ENCODE data around the gene RABIF.
"Not testable (repeated sequence)": the region's sequence is repeated elsewhere in the genome, so short reads cannot be mapped to it uniquely, and the experiment has no call there.

RABIF gene

DNA sequence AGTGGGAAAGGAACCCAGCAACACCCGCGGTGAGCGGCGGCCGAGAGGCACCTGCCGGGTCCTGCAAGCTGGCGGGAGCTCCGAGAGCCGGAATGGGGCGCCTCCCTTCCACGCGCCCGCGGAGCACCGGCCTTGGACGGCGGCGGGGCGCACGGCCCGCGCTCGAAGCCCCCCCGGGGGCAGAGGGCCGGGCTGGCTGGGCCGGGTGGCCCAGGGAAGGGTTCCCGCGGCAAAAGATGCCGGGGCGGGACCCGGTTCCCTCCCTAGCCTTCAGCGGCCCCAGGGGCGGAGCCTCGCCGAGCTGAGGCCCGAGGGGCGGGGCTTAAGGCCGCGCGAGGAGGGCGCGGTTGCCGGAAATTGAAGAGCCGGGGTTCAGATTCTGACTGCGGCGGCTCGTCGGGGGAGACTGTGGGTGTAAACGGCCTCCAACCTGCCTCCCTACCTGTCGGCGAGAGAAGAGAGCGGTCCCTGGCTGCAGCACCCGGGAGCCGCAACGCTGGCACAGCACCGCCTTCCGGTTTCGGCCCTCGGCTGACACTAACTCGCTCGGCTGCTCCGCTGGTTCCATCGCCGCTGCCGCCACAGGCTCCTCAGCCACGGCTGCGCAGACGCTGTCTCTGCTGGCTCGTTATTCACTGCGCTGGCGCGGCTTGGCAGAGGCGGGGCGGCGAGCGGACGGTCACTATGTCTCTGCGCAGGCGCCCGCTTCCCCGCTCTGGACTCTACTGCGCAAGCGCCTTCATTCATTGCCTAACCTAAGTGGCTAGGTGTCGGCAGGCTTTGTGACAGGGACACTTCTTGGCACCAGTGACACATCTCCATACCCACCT, at the start of gene RABIF:
Gene RABIF, minus strand, starts transcription at position 619 of the 830 bp plus-strand sequence. Its CDS starts 51 bp downstream, at position 568.
- peak; percentile 93 to 95 (median 94) for DNase-seq (ENCODE audit: low read depth in 3 of 3)

DNA sequence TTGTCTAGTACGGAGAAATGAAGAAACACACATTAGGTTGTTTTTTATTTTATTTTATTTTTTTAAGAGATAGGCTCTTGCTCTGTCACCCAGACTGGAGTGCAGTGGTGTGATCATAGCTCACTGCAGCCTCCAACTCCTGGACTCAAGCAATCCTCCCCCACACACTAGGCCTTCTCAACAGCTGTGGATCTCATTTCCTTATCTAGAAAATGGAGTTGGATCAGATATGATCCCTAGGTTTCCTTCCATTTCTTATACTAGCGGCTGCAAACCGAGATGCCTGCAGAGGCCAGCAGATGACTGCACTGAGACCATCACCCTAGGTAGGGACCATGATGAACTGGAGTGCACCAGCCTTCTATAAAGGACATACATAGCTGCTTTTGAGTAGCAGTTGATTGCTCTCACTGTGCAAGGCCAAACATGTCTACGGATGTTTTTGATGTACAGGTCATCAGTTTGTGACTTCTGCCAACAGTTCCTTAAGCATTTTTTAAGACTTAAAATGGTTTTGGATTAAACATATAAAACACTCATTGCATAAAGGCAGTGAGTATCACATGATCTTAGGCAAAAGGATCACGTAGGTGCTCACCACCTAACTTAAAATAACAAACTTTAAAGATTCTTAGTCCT, 49.5 kb upstream of the RABIF start:
- no peak for DNase-seq (ENCODE audit: low read depth in 3 of 3)

DNA sequence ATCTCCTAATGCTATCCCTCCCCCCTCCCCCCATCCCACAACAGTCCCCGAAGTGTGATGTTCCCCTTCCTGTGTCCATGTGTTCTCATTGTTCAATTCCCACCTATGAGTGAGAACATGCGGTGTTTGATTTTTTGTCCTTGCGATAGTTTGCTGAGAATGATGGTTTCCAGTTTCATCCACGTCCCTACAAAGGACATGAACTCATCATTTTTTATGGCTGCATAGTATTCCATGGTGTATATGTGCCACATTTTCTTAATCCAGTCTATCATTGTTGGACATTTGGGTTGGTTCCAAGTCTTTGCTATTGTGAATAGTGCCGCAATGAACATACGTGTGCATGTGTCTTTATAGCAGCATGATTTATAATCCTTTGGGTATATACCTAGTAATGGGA, 47.5 kb upstream of the RABIF start:
- DNase-seq (ENCODE audit: low read depth in 3 of 3) = not testable (repeated sequence)

DNA sequence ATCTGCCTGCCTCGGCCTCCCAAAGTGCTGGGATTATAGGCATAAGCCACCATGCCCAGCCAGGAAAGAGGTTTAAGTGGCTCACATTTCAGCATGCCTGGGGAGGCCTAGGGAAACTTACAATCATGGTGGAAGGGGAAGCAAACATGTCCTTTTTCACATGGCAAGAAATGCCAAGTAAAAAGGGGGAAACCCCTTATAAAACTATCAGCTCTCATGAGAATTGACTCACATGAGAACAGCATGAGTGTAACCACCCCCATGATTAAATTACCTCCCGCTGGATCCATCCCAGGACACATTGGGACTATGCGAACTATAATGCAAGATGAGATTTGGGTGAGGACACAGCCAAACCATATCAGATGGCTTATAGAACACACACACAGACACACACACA, 46.9 kb upstream of the RABIF start:
- no peak for DNase-seq (ENCODE audit: low read depth in 3 of 3)

DNA sequence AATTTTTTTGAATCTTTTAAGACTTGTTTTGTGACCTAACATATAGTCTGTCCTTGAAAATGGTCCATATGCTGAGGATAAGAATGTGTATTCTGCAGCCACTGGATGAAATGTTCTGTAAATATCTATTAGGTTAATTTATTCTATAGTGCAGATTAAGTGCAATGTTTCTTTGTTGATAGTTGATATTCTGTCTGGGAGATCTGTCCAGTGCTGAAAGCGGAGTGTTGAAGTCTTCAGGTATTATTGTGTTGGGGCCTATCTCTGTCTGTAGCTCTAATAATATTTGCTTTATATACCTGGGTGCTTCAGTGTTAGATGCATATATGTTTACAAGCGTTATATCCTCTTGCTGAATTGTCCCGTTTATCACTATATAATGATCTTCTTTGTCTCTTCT, 45.8 kb upstream of the RABIF start:
- DNase-seq (ENCODE audit: low read depth in 3 of 3) = no peak

DNA sequence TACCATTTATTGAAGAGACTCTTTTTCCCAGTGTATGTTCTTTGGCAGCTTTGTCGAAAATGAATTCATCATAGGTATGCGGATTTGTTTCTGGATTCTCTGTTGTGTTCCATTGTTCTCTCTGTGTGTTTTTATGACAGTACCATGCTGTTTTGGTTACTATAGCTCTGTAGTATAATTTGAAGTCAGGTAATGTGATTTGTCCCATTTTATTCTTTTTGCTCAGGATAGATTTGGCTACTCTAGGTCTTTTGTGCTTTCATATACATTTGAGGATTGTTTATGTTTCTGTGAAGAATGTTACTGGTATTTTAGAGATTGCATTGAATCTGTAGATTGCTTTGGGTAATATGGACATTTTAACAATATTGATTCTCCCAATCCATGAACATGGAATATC, 43.5 kb upstream of the RABIF start:
- no peak for DNase-seq (ENCODE audit: low read depth in 3 of 3)

DNA sequence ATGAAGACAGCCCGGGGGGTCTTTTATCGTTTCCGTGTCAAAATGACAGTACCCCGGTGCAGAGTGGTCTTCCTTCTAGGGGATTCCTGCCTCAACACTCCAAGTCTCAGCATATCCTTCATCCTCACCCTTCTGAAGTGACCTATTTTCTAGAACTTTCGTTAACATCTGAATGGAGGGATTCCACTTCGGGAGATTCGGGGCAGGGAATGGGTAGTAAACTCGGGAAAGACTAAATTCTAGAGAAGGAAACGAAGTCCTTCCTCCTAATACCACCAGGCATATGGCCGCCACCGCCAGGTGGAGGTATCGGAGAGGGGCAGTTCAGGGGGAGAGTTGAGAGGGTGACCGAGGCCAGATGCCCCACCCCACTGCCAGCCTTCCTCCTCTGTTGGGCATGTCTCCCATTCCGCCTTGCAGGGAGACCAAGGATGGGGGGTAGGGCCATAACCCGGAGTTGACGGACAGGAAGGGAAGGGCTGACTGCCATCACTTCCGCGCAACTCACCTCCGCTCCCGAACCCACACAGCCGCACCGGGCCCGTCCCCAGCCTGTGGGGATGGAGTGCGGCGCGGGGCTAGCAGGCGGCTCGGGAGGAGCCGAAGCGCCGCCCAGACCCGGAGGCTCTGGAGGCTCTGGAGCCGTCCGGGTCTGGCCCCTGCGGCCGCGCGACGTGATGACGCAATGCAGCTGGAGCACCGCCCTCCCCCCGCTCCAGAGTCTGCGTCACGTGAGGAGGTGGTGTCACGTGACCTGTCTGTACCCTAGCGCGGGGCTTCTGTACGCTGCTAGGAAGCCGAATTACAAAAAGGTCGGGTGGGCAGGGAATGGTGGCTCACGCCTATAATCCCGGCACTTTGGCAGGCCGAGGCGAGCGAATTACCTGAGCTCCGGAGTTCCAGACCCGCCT, 37.9 kb upstream of the RABIF start, which contains the start of gene KLHL12:
Gene KLHL12, minus strand, starts transcription at position 654 of the 911 bp plus-strand sequence. CDS start 2,072 bp downstream, outside the sequence.
- DNase-seq (ENCODE audit: low read depth in 3 of 3) = peak; percentile 91 to 93 (median 91)

DNA sequence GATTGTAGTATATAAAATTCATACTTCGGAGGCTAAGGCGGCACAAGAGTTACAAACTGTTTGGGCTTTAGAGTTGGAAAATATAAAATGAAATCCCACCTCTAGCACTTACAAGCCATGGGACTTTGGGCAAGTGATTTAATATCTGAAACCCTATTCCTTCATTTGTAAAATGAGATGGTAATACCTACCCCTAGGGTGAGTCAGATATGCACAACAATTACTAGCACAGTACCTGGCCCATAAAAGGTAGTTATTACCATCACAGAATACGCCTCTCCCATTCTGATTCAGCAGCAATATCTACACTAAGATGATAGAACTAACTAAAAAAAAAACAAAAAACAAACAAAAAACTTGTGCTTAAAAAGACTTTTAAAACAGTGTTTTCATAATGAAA, 34.6 kb upstream of the RABIF start:
- no peak for DNase-seq (ENCODE audit: low read depth in 3 of 3)

DNA sequence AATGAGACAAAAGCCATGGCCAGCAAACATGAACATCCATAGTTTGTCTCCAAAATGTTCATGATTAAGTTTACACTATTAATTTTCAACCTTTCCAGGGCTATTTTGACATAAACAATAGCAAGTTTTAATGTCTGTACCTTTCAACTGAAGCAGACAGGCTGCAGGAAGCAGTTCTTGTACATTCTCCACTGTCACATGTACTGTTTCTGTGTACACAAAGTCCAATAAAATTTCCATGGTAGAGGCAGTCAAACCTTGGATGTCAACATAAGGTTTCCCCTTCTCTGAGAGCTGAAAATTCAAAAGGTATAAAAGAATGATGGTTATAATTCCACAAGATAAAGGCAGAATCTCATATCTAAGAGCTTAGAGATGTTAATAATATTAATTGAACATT, 30.7 kb upstream of the RABIF start:
- no peak for DNase-seq (ENCODE audit: low read depth in 3 of 3)

DNA sequence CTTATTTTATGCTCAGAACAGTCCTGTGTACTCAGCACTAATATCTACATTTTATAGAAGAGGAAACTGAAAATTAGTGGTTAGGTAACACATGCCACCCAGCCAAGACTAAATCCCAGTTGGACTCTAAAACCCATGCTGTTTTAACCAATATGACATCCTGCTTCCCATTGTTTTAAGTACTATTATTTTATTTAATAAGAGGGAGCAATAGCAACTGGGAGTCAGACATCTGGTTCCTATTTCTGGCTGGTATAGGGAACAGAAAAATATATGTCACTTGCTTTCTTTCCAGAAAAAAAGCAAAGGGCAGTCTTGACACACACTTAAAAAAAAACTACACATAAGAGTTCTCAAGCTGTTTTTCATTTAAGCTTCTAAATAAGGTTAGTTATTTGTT, 26.2 kb upstream of the RABIF start:
- no peak for DNase-seq (ENCODE audit: low read depth in 3 of 3)

DNA sequence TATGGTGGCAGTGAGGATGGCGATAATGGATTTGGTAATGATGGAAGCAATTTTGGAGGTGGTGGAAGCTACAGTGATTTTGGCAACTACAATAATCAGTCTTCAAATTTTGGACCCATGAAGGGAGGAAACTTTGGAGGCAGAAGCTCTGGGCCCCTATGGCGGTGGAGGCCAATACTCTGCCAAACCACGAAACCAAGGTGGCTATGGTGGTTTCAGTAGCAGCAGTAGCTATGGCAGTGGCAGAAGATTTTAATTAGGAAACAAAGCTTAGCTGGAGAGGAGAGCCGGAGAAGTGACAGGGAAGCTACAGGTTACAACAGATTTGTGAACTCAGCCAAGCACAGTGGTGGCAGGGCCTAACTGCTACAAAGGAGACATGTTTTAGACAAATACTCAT, 23.5 kb upstream of the RABIF start:
- DNase-seq (ENCODE audit: low read depth in 3 of 3) = not testable (repeated sequence)

DNA sequence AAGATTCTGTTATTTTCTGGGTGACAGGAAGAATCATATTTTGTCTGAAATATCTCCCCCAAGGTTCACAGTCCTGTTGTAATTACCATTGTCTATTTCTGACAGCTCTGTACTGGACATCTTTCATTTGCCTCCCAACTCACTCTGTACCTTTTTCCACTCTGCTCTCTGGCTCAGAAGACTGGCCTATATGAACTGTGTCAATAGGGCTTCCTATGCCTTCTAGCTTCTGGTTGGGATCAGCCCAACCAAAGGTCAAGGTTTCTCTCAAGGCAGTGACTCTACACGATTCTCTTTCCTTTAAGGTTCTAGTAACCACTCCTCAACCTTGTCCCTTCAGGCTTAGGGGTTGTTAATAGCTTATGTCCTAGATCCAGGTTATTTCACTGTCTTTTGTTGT, 20.5 kb upstream of the RABIF start:
- DNase-seq (ENCODE audit: low read depth in 3 of 3) = no peak

DNA sequence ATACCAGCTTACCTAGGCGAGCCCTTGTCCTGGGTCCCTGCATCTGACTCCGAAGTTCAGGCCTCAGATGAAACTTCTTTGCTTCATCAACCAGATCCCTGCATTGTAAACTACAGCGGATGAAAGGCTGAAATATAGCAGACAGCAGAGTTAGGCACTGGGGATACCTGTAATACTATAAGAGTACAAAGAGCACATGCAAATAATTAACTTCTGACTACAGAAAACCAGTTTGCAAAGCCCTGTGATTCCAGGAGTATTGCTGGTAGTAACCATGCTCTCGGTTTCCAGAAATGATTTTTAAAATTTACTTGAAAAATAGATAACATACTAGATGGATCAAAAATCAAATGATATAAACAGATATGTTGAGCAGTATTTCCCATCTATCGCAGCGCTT, 20.0 kb upstream of the RABIF start:
- no peak for DNase-seq (ENCODE audit: low read depth in 3 of 3)

DNA sequence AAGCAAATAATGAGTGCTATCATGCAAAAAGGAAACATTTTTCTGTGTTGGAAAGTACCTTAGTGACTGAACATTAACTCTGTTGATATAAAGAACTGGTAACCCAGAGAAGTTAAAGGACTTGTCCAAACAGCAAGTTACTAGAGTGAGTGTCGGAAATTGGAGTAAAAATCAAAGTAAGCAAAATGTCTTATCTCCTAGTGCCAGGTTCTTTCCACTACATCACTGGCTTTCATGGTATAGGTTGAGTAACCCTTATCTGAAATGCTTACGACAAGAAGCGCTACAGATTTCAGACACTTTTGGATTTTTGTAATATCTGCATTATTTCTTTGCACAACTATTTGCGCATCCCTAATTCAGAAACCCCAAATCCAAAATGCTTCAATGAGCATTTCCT, 16.4 kb upstream of the RABIF start:
- no peak for DNase-seq (ENCODE audit: low read depth in 3 of 3)

DNA sequence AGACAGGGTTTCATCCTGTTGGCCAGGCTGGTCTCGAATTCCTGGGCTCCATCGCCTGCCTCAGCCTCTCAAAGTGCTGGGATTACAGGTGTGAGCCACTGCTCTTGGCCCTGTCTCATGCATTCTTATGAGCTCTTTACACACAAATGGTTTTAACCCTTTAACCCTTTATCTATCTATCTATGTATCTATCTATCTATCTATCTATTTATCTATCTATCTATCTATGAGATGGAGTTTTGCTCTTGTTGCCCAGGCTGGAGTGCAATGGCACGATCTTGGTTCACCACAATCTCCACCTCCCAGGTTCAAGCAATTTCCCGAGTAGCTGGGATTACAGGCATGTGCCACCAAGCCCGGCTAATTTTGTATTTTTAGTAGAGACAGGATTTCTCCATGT, 14.9 kb upstream of the RABIF start:
- not testable (repeated sequence) for DNase-seq (ENCODE audit: low read depth in 3 of 3)

DNA sequence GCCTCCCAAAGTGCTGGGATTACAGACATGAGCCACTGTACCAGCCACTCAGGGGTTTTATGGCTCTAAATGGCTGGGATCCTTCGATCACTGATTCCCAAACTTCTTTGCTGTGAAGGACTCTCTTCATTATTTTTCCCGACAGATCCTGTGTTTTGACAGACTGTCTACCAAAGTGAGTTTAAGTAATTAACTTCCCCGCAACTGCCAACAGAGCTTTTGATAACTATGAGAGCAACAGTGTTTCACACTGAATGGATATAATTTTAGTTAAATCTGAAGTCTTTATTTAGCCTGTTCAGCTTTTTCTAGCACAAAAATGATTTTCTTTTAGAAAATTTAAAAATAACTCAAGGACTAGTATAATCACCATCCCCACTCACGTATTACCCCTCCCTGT, 12.6 kb upstream of the RABIF start:
- no peak for DNase-seq (ENCODE audit: low read depth in 3 of 3)

DNA sequence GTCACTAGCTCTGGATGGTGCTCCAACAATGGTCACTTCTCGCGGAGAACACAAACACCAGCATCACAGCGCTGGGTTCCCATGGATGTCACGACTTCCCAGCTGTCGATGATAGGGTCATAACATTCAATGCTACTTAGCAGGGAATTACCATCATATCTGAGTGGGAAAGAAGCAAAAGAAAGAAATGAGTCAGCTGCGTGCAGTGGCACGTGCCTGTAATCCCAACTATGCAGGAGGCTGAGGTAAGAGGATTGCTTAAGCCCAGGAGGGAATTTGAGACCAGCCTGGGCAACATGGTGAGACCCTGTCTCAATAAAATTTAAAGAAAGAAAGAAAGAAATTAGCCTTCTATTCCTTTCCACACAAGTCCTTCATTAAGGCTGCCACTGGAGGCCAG, 3.6 kb upstream of the RABIF start:
- DNase-seq (ENCODE audit: low read depth in 3 of 3) = no peak

DNA sequence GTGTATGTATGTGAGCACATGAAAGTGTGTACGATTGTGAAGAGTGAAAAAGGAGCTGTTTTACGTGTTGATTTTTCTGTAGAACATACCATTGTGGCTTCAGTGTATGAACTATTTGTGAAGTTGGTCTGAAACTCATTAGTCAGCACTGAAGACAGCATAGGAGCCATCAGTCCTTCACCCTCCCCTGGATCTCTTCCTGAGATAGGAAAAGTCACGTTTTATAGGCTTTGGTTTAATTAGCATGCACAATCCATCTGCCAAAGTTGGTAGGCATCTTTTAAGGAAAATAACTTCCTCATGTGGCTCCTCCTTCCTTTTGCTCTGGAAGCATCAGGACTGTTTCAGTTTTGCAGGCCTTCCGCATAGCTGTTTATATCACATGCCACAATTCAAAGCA, 1.4 kb upstream of the RABIF start:
- no peak for DNase-seq (ENCODE audit: low read depth in 3 of 3)

DNA sequence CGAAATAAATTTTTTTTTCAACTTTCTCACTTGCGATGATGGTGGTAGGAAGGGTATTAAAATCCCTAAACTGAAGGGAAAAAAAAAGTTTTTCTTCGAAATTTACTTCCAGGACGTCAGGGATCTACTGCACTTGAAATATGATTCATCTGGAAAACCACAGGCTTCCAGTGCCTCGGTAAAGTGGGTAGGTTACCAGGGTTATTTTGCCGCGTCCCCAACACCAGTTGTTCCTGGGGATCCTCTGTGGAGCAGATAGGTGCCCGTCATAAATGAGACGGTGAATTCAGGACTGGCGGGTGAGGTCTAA, 773 bp downstream of the RABIF start:
- DNase-seq (ENCODE audit: low read depth in 3 of 3) = peak in 1 of 3 donors; percentile 1

DNA sequence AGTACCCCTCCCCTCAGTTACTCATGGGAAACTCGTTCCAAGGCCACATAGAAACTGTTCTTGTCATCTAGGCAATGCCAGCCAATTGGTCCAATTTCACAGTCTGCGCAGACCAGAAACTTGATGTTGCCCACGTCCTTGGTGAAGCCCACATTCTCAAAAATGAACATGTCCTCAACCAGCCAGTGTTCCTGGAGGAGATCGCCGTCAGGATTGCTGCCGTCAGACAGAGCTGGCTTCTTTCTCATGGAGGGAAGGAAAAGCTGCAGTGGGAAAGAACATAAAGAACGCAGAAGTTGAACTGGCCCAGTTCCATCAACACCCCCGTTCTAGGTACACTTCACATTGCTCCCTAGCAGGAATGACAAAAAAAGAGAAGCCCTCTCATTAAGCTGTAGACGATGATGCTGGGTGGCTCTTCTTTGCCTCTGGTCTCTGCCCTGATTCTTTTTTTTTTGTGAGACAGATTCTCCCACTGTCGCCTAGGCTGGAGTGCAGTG, 7.9 kb downstream of the RABIF start:
- no peak for DNase-seq (ENCODE audit: low read depth in 3 of 3)

DNA sequence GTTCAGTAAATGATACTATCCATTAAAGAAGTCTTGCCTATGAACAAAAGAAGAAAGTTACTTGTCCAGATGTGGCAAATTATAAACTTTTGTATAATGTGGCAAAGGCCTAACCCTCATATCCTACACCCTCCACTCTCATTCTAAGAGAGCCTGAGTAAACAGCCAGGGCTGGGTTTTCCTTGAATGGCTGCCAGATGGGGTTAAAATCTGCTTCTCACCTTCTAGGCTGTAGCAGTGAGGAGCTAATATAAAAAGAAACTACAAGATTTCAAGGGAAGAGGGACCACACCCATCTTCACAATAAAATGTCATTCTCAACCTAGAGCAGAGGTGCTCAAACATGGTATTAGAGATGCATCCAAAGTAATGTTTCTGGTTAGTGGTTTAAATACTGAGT, 8.9 kb downstream of the RABIF start:
- no peak for DNase-seq (ENCODE audit: low read depth in 3 of 3)

DNA sequence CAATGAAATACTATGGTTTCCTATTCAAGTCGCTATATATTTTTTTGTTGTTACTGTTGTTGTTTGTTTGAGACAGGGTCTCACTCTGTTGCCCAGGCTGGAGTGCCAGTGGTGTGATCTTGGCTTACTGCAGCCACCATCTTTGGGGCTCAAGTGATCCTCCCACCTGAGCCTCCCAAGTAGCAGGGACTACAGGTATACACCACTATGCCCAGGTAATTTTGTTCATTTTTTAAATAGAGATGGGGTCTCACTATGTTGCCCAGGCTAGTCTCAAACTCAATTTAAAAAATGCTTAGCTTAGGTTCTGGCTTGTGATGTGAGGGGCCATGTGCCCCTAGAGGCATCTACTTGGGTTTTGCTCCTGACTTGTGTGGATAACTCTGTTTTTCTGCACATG, 9.8 kb downstream of the RABIF start:
- no peak for DNase-seq (ENCODE audit: low read depth in 3 of 3)

Data from stimulated activated CD4-positive, alpha-beta T cell treated with anti-CD3 and anti-CD28 coated beads, TNF-alpha, amount 100 ng/mL, for 48 hours (primary cell).